Measurements from ENCODE around the gene ARPC3.
A peak's percentile ranks its signal among the peaks of the same experiment; 100 is the strongest.
"Not testable (repeated sequence)": the region's sequence is repeated elsewhere in the genome, so short reads cannot be mapped to it uniquely, and the experiment has no call there.

ARPC3 gene

DNA sequence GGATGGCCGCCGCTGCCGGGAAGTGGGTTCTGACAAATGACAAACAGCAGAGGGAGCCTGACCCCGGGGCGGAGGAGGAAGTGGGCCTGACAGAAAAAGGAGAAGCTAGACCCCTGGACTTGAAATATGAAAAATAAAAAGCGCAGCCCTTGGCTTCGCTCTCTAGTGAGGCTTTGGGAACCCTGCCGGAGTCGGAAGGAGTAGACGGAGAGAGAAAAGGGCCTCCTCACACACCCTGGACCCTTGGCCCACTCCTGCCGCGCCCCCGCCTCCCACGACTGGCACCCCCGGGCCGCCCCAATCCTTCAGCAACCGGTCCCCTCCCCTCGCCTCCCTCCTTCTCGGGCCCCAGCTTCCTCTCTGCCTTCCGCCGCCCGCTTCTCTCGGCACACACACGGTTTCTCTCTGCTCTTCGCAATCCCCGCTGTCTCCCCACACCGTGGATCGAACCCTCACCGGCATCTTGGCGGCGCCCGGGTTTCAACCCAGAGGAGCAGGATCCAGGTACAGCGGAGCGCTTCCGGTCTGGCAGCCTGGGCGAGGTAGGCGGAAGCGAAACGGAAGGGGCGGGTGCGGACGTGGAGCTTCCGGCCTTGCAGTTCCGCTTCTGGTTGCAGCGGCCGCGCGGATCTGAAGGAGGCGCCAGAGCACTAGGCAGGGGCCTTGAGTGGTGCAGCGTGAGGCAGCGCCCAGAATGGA is at the start of gene ARPC3:
ARPC3 (minus strand) TSS at position 539 of the 699 bp plus-strand sequence; CDS start at position 462, 77 bp downstream.
- peak; percentile 95 for DNase-seq (ENCODE audit: low spot score)

- DNase-seq (ENCODE audit: low spot score): no peak
Measured at GRCh38 chr12:110498984-110499706, 49.0 kb upstream of the ARPC3 start.

DNA sequence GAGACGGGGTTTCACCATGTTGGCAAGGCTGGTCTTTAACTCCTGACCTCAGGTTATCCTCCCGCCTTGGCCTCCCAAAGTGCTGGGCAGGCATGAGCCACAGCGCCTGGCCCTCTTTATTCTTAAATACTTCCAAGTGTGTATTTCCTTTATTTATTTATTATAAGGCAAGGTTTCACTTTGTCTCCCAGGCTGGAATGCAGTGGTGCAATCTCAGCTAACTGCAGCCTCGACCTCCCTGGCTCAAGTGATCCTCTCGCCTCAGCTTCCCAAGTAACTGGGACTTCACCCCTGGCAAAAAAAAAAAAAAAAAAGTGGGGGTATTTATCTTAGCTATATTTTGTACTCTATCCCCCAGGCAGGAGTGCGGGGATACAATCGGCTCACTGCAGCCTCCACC is 25.3 kb upstream of the ARPC3 start:
- DNase-seq (ENCODE audit: low spot score): no peak

GRCh38 chr12:110468214-110469048 is 18.3 kb upstream of the ARPC3 start, which contains the start of the genes FAM216A and GPN3:
Gene FAM216A, plus strand, starts transcription at chr12:110468845. Its CDS starts 31 bp downstream, at chr12:110468876.
Gene GPN3, minus strand, starts transcription at chr12:110468257. Its CDS starts 54 bp downstream, at chr12:110468203.
- peak; percentile 98 for DNase-seq (ENCODE audit: low spot score)

DNA sequence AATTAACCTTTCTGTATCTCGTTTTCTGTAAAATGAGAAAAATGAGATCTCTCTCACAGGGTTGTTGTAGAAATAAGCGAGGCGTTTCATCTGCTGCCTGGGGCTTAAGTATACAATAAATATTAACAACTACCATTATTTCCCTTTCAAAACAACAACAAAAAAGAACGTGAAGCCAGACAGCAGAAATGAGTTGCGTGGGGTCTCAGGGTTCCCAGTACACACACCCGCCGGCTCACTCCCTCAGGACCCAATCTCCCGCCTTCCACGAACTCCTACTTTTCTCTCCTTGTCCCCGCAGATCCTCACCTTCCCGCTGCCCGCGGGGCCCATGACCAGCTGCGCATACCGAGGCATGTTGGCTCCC is 17.7 kb upstream of the ARPC3 start:
- no peak for DNase-seq (ENCODE audit: low spot score)

- DNase-seq (ENCODE audit: low spot score): no peak
Measured at GRCh38 chr12:110466791-110467190, 16.7 kb upstream of the ARPC3 start.

GRCh38 chr12:110465765-110466164 is 15.6 kb upstream of the ARPC3 start:
- not testable (repeated sequence) for DNase-seq (ENCODE audit: low spot score)

- no peak for DNase-seq (ENCODE audit: low spot score)
Measured at GRCh38 chr12:110465024-110465423, 14.9 kb upstream of the ARPC3 start.

DNA sequence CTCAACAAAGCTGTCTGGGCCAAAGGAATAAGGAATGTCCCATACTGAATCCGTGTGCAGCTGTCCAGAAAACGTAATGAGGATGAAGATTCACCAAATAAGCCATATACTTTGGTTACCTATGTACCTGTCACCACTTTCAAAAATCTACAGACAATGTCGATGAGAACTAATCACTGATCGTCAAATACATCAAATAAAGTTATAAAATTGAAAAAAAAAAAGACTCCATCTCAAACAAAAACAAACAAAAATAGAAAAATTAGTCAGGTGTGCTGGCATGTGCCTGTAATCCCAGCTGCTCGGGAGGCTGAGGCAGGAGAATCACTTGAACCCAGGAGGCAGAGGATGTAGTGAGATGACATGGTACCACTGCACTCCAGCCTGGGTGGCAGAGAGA is 11.1 kb upstream of the ARPC3 start:
- DNase-seq (ENCODE audit: low spot score): not testable (repeated sequence)

DNA sequence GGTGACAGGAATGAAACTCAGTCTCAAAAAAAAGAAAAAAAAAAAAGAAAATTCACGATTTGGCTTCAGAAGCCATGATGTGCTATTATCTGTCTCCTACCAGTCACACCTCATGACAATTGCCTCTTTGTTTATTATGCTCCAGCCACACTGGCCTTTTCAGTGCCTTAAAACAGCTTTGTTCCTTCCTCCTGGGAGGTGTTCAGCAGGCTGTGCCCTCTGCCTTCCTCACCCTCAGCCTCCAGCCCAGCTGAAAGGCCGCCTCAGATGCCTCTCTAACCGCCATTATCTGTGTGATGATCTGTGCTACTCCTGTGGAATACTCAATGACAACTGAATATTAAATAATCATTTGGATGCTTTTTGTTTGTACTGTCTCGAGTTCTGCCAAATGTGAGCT is 8.6 kb upstream of the ARPC3 start:
- DNase-seq (ENCODE audit: low spot score): no peak

DNA sequence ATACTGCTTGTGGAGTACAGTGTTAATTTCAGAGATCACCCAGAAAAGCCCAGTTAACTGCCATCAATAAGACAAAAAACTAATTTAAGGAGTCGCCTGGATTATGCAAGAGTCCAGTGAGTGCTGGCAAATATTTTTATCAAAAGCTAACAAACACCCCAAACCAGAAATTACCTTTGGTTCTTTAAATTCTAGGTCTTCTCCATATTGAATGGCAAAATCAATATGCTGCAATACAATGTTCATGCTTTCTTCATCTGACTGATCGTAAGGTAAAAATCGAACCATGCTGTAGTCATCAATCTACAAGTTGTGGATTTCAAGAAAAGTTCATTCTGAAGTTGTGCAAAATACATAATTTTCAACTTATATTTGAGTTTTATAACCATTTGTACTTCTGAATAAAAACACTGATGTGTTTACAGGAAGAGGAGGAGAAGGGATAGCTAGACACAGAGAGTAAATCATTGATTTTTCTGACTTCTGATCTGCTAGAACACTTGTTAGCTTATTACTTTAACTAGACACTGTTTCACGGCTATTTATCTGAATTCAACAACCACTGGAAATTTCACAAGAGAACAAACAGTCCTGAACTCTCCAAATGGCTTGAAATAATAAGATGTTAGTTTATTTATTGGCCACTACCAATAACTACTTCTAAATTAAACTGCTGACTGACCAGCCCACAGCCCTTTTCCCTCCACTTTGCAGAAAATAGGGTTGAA is 3.6 kb upstream of the ARPC3 start:
- DNase-seq (ENCODE audit: low spot score): no peak

DNA sequence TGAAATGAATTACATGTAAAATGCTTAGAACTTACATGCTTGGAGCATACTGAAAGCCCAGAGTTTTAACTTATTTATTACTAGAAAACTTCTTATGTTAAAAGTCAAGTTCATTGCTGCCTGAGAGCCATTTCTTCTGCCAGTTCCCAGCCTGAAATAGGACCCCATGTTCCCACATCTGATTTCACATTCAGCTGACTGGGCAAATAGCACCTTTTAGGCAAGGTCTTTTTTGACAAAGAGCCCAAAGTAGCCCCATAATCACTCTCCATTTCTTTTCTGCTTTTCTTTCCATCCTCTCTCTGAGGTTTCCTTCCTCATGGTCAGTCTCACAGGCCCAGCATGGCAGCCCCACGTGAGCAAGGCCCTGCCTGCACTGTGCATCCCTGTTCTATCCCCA is 1.1 kb upstream of the ARPC3 start:
- DNase-seq (ENCODE audit: low spot score): no peak

DNA sequence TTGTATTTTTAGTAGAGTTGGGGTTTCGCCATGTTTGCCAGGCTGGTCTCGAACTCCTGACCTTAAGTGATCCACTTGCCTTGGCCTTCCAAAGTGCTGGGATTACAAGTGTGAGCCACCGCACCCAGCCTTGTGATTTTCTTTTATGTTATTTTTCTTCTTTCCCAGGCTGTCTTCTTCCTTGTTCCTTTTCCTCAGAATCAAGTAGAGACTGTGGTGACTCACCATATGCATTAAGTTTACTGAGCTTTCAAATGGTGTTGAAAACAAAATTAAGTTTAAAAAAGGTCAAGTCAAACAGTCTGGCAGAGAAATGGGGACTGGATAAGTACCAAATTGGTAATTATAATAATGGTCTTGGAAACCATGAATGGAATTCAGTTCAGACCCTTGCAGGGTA is 5.7 kb downstream of the ARPC3 start:
- DNase-seq (ENCODE audit: low spot score): no peak

GRCh38 chr12:110436231-110436630 is 13.9 kb downstream of the ARPC3 start:
- DNase-seq (ENCODE audit: low spot score): no peak

DNA sequence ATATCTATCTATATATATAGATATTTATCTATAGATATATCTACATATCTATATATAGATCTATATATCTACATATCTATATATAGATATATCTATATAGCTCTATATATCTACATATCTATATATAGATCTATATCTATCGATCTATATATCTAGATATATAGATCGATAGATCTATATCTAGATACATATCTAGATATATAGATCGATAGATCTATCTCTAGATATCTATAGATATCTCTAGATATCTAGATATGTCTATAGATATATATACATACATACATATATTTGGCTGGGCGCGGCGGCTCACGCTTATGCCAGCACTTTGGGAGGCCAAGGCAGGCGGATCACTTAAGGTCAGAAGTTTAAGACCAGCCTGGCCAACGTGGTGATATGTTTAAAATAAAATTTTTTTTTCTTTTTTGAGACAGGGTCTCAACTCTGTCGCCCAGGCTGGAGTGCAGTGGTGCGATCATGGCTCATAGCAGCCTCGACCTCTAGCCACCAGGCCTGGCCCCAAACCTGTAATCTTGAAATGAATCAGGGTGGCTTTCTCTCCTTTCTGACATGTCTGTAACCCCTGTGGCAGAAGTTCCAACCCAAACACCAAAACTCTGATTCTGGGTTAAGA is 18.1 kb downstream of the ARPC3 start:
- no peak for DNase-seq (ENCODE audit: low spot score)

- DNase-seq (ENCODE audit: low spot score): not testable (repeated sequence)
Measured at GRCh38 chr12:110429676-110430075, 20.5 kb downstream of the ARPC3 start.

- DNase-seq (ENCODE audit: low spot score): no peak
Measured at GRCh38 chr12:110426406-110426805, 23.7 kb downstream of the ARPC3 start.

DNA sequence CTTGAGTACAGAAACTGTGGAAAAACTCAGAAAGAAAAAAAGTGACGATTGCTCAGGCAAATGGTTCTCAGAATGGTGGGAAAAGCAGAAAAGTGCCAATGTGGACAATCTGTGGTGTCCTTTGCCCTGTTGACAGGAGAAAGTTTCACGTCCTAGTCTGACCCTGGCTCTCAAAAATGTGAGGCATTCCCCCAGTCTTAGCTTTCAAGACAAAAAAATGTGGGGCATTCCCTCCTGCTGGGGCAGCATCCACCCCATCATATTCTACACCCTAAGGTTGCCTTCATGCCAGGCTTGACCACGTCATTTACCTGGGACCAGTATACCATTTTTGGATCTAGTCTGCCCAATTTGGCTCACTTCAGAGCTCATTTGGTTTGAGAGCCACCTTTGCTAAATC is 25.9 kb downstream of the ARPC3 start:
- DNase-seq (ENCODE audit: low spot score): no peak

DNA sequence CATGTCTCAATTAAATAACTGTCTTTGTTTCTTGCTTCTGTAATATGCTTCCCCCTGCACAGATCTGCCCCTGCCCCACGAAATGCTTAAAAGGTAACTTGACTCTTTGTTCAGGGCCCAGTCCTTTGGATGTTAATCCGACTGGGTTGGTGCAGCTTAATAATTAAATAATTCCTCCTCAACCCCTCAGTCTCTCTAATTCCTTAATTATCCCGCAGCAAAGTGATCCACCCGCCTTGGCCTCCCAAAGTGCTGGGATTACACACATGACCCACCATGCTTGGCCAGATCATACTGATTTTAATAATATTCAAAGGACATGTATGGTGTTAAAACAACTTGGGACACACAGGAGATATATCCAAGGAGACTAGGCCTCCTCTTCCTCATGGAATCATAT is 28.4 kb downstream of the ARPC3 start:
- DNase-seq (ENCODE audit: low spot score): no peak

- DNase-seq (ENCODE audit: low spot score): no peak
Measured at GRCh38 chr12:110421159-110421661, 28.9 kb downstream of the ARPC3 start.

DNA sequence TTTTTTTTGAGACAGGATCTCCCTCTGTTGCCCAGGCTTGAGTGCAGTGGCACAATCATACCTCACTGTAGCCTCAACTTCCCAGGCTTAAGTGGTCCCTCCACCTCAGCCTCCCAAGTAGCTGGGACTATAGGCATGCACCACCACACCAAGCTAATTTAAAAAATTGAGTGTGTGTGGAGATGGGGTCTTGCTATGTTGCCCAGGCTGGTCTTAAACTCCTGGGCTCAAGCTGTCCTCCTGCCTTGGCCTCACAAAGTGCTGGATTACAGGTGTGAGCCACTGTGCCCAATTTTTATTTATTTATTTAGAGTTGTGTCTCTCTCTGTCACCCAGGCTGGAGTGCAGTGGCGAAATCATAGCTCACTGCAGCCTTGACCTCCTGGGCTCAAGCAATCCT is 29.5 kb downstream of the ARPC3 start:
- DNase-seq (ENCODE audit: low spot score): not testable (repeated sequence)

All from hematopoietic multipotent progenitor cell treated with erythropoietin and hydrocortisone succinate and interleukin-3 and kit ligand, for 17 days (in vitro differentiated cells).